ENCODE measurements around the gene CADPS2.

The CADPS2 gene

DNA sequence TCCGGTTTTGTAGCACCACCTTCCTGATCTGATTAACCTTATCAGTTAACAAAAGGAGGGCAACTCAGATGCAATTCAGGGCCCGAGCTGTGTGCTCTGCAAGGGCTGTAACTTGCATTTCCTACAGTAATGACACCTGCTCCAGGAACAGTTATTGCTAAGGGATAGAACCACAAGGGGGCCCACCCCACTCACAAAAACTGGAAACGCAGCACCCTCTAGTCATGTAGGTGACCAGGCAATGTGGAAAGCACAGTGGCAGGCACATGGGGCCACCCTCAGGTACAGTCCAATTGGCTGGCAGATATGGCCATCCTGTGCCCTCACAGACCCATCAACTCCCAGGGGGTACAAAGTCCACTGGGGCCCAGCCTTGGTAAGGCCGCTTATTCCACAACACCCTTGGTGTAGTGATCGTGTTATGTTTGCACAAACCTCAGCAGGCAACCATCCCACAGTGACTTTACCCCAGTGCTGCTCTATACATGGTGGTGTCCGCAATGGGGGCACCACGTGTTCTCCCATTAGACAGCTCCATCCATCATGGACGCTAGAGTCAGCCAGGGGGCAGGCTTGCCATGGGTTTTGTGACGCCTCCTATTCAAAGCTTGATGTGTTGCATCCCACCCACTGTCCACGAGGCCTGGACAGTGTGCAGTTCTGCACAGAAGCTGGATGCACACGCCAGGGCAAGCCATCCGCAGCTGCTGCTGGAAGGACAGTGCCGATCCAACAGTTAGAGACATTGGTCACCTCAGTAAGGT, 196.7 kb downstream of the CADPS2 start:
- no peak for TF ChIP-seq EZH2 (IDR thresholded peaks at IDR 0.05; ENCODE audit: borderline replicate concordance, low read depth, low read length, severe bottlenecking)
- TF ChIP-seq, protein P1, sequence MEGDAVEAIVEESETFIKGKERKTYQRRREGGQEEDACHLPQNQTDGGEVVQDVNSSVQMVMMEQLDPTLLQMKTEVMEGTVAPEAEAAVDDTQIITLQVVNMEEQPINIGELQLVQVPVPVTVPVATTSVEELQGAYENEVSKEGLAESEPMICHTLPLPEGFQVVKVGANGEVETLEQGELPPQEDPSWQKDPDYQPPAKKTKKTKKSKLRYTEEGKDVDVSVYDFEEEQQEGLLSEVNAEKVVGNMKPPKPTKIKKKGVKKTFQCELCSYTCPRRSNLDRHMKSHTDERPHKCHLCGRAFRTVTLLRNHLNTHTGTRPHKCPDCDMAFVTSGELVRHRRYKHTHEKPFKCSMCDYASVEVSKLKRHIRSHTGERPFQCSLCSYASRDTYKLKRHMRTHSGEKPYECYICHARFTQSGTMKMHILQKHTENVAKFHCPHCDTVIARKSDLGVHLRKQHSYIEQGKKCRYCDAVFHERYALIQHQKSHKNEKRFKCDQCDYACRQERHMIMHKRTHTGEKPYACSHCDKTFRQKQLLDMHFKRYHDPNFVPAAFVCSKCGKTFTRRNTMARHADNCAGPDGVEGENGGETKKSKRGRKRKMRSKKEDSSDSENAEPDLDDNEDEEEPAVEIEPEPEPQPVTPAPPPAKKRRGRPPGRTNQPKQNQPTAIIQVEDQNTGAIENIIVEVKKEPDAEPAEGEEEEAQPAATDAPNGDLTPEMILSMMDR (IDR thresholded peaks at IDR 0.05; ENCODE audit: borderline replicate concordance, extremely low read depth, low read length, poor library complexity, severe bottlenecking) = no peak
- Histone ChIP-seq H3K9me3 (ENCODE audit: insufficient read depth, low read length, severe bottlenecking) (peaks cover 8% of the 10 kb centered on the region), H3K4me1 (ENCODE audit: insufficient read depth, low read length) (no peaks in the 10 kb centered on the region), H3K27me3 (ENCODE audit: insufficient read depth, low read length, poor library complexity) (no peaks in the 10 kb centered on the region), H3K9ac (ENCODE audit: low read depth, low read length) (no peak overlapping the region), H3K36me3 (ENCODE audit: insufficient read depth, low read length) (no peaks in the 10 kb centered on the region), H3K4me2 (ENCODE audit: insufficient read depth, low read length) (no peak overlapping the region), H2AFZ (ENCODE audit: low read depth, low read length) (no peak overlapping the region), H3K79me2 (ENCODE audit: insufficient read depth, low read length) (no peaks in the 10 kb centered on the region), H3K4me3 (ENCODE audit: low read depth in 1 of 2, low read length in 2 of 2) (no peak overlapping the region), H3K27ac (ENCODE audit: low read length) (no peak overlapping the region), H4K20me1 (ENCODE audit: insufficient read depth, low read length) (no peaks in the 10 kb centered on the region)
- ATAC-seq (ENCODE audit: insufficient read depth, low read depth) (no peak), DNase-seq (no peak)

GRCh38 chr7:122688400-122688998, 197.8 kb downstream of the CADPS2 start:
- H3K27me3 ChIP-seq (ENCODE audit: insufficient read depth, low read length, poor library complexity) = no peaks in the 10 kb centered on the region
- no peak for TF ChIP-seq EZH2 (IDR thresholded peaks at IDR 0.05; ENCODE audit: borderline replicate concordance, low read depth, low read length, severe bottlenecking)
- TF ChIP-seq, protein P1 (IDR thresholded peaks at IDR 0.05; ENCODE audit: borderline replicate concordance, extremely low read depth, low read length, poor library complexity, severe bottlenecking) = no peak
- no peaks in the 10 kb centered on the region for H3K36me3 ChIP-seq (ENCODE audit: insufficient read depth, low read length)
- H3K79me2 ChIP-seq (ENCODE audit: insufficient read depth, low read length) = no peaks in the 10 kb centered on the region
- no peaks in the 10 kb centered on the region for H4K20me1 ChIP-seq (ENCODE audit: insufficient read depth, low read length)
- no peak overlapping the region for H3K4me3 ChIP-seq (ENCODE audit: low read depth in 1 of 2, low read length in 2 of 2)
- peaks cover 8% of the 10 kb centered on the region for H3K9me3 ChIP-seq (ENCODE audit: insufficient read depth, low read length, severe bottlenecking)
- ATAC-seq (ENCODE audit: insufficient read depth, low read depth) (no peak), DNase-seq (no peak)
- H3K9ac ChIP-seq (ENCODE audit: low read depth, low read length) = no peak overlapping the region
- H3K4me1 ChIP-seq (ENCODE audit: insufficient read depth, low read length) = no peaks in the 10 kb centered on the region
- H2AFZ ChIP-seq (ENCODE audit: low read depth, low read length) = no peak overlapping the region
- no peak overlapping the region for H3K27ac ChIP-seq (ENCODE audit: low read length)
- no peak overlapping the region for H3K4me2 ChIP-seq (ENCODE audit: insufficient read depth, low read length)

DNA sequence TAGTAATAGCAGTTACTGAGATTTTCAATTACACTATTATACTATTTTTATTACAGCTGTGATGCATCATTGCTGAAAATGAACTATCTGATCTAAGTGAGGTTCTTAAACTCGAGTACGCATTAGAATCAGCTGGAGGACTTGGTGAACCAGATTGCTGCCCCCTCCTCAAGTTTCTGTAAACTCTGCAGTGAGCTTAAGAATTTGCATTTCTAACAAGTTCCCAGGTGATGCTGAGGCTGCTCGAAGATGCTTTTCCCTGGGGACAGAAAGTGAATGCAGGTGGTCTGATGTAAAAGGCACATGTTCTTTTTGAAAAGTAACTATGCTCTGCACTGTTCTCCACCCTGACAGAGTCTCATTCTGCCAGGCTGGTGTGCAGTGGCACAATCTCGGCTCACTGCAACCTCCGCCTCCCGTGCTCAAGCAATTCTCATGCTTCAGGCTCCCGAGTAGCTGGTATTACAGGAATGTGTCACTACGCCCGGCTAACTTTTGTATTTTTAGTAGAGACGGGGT, 199.8 kb downstream of the CADPS2 start:
- Histone ChIP-seq H2AFZ (ENCODE audit: low read depth, low read length) (no peak overlapping the region), H3K4me1 (ENCODE audit: insufficient read depth, low read length) (no peaks in the 10 kb centered on the region), H3K4me3 (ENCODE audit: low read depth in 1 of 2, low read length in 2 of 2) (no peak overlapping the region), H3K79me2 (ENCODE audit: insufficient read depth, low read length) (no peaks in the 10 kb centered on the region), H3K9ac (ENCODE audit: low read depth, low read length) (no peak overlapping the region), H3K36me3 (ENCODE audit: insufficient read depth, low read length) (no peaks in the 10 kb centered on the region), H3K27me3 (ENCODE audit: insufficient read depth, low read length, poor library complexity) (no peaks in the 10 kb centered on the region), H4K20me1 (ENCODE audit: insufficient read depth, low read length) (no peaks in the 10 kb centered on the region), H3K9me3 (ENCODE audit: insufficient read depth, low read length, severe bottlenecking) (no peaks in the 10 kb centered on the region), H3K27ac (ENCODE audit: low read length) (no peak overlapping the region), H3K4me2 (ENCODE audit: insufficient read depth, low read length) (no peak overlapping the region)
- DNase-seq (no peak), ATAC-seq (ENCODE audit: insufficient read depth, low read depth) (no peak)
- TF ChIP-seq, protein P1 (IDR thresholded peaks at IDR 0.05; ENCODE audit: borderline replicate concordance, extremely low read depth, low read length, poor library complexity, severe bottlenecking) = no peak
- no peak for TF ChIP-seq EZH2 (IDR thresholded peaks at IDR 0.05; ENCODE audit: borderline replicate concordance, low read depth, low read length, severe bottlenecking)
